Measurements from ENCODE around the gene NAV1. TPM values are rescaled to one million over a fixed set of nuclear protein-coding genes. Genes with fewer than 3 reads are reported as not detected.

NAV1 gene
- total and polyA plus RNA-seq, 9 of the 15 experiments (the other 6 are each of a cell fraction or from before 2014, with no cell fraction given), result 0.91 to 16.8 (median 3.2) TPM

- TF ChIP-seq GATAD2B (IDR thresholded peaks at IDR 0.05; ENCODE audit: borderline replicate concordance) (no peak), PHTF2 (CRISPR knock-in tag; IDR thresholded peaks at IDR 0.05) (no peak), ZNF140 (CRISPR knock-in tag; IDR thresholded peaks at IDR 0.05) (no peak), YY1 (IDR thresholded peaks at IDR 0.05; ENCODE audit: borderline replicate concordance in 1 of 3, control insufficient read depth in 1 of 3, extremely low read depth in 1 of 3, insufficient read depth in 3 of 3, insufficient read length in 1 of 3, insufficient replicate concordance in 2 of 3, low read depth in 1 of 3, low read length in 2 of 3) (no peak)
These were observed 16.1 kb downstream of the NAV1 start (continued) for GRCh38 chr1:201554789-201555592.

- FAIRE-seq (no peak), ATAC-seq (no peak), DNase-seq (ENCODE audit: extremely low read depth in 1 of 4, low spot score in 3 of 4) (no peak)
- Histone ChIP-seq H3K4me2 (ENCODE audit: insufficient read depth, low read length) (no peak overlapping the region), H4K20me1 (replicated peaks; ENCODE audit: control insufficient read depth, insufficient read depth, low read length) (no peaks in the 10 kb centered on the region), H3K9me3 (replicated peaks; ENCODE audit: control insufficient read depth, insufficient read depth, low read depth, low read length) (no peaks in the 10 kb centered on the region), H2AFZ (ENCODE audit: low read depth, low read length) (no peak overlapping the region), H3K27ac (ENCODE audit: extremely low read depth, low read depth, low read length) (no peak overlapping the region), H3K27me3 (ENCODE audit: control insufficient read depth in 2 of 2, insufficient read depth in 2 of 2, low read length in 2 of 2) (no peaks in the 10 kb centered on the region), H3K36me3 (ENCODE audit: control insufficient read depth, insufficient read depth, low read length) (no peaks in the 10 kb centered on the region), H3K4me3 (no peak overlapping the region), H3K9ac (ENCODE audit: insufficient read depth in 1 of 2, low read depth in 2 of 2, low read length in 2 of 2) (no peak overlapping the region), H3K79me2 (ENCODE audit: control insufficient read depth, insufficient read depth, low read length) (no peaks in the 10 kb centered on the region), H3K9me1 (ENCODE audit: control insufficient read depth, insufficient read depth, low read length) (no peaks in the 10 kb centered on the region), H3K4me1 (replicated peaks in 1 of 2; ENCODE audit: control insufficient read depth in 2 of 2, insufficient read depth in 2 of 2, low read length in 2 of 2) (peaks cover 9 to 52% of the 10 kb centered on the region in 2 experiments)
- no TSS peak for BruUV-seq (replicated peaks)
- intact Hi-C loops (cut with micrococcal nuclease) (no loop called here), in situ Hi-C loops (cut with MboI) (loop anchor here (5.0 kb wide), 2 partner anchors 227 to 252 kb away; no protein-coding TSS in a partner anchor)
- TF ChIP-seq JUND (IDR thresholded peaks at IDR 0.05; ENCODE audit: borderline replicate concordance, low read depth, low read length) (no peak), JUND (tag; IDR thresholded peaks at IDR 0.05; ENCODE audit: borderline replicate concordance, low read depth, low read length) (no peak), NR2C1 (IDR thresholded peaks at IDR 0.05) (no peak), NR2C1 (tag; IDR thresholded peaks at IDR 0.05) (no peak)
- CTCF ChIA-PET (ENCODE audit: low intra/inter-chr PET ratio), result no interaction called here
- POLR2A ChIA-PET, result interaction anchor here (1.4 kb wide), 1 partner anchor 233 kb away, joined by 3 read pairs; no protein-coding TSS in a partner anchor
- WGBS (ENCODE audit: insufficient coverage, low coverage, missing lambda C conversion rate), result 54% methylated on average over 5 of the region's 9 CpGs
These were observed 16.6 kb downstream of the NAV1 start for GRCh38 chr1:201555593-201555945.

Data from K562 (cell line).